NOMO-1 treated with DMSO at 0.1 percent for 48 hours (cell line): ENCODE results near the gene NFS1.

ENCODE experiments used
- DNase-seq: peaks from one replicate; lab custom pipeline; 2025; ENCODE audit not compliant: unreplicated experiment; lab: John Stamatoyannopoulos, UW

The NFS1 gene

GRCh38 chr20:35644806-35645205, 54.3 kb downstream of the NFS1 start:
- DNase-seq = no peak

DNA sequence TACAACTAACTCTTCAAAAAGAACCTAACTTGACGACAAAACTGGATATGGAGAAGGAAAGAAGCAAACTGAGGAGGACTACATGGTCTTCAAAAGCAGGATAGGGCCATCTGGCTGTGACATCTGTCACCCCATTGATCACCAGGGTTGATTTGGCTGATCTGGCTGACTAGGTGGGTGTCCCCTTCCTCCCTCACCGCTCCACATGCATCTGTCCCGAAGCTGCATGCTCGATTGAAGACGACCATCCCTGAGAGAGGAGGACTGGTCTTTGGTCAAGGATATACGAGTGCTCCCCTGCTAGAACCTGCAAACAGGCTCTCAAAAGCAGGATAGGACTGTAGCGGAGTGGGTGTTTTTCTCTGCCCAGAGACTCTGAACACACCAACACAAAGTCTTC, 56.1 kb downstream of the NFS1 start:
- DNase-seq = no peak

DNA sequence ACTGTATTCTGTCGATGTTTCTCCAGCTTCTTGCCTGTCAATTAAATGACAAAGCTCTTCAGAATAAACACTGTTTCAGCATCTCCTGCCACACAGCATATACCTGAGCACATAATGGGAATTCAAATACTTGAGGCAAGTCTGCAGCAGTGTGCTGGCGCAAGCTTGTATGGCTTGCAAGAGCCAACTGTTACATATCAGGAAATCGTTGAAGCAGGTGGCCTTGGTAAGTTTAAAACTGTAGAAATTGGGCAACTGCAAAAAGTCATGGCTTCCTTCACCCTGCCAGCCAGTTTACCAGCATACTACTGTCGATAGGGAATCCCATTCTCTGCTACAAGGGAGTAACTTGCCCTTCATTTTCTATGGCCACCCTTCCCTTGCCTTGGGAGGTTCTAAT, 57.4 kb downstream of the NFS1 start:
- DNase-seq = no peak

GRCh38 chr20:35640724-35641123, 58.4 kb downstream of the NFS1 start:
- DNase-seq = no peak

GRCh38 chr20:35638751-35639150, 60.4 kb downstream of the NFS1 start:
- no peak for DNase-seq

GRCh38 chr20:35637276-35637675, 61.9 kb downstream of the NFS1 start:
- DNase-seq = no peak

DNA sequence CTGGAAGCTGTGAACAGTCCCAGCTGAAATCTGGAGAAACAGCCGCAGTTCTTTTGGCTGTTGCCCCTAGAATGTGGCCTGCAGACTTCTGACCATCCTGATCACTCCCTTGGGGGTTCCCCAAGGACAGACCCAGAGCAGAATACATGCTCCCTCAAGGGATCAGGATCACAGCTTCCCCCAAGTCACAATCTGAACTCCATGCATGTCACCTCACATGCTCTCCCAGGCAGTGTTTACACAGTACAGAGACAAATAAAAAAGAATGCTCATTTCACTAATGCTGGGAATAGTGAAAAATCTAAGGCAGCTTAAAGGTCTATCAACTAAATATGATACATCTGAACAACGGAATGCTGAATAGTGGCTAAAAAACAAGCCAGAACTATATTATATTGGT, 63.1 kb downstream of the NFS1 start:
- no peak for DNase-seq

GRCh38 chr20:35635652-35636051, 63.5 kb downstream of the NFS1 start:
- no peak for DNase-seq

- DNase-seq = no peak
Observed at GRCh38 chr20:35632539-35633115, 66.5 kb downstream of the NFS1 start.

GRCh38 chr20:35630636-35631035, 68.5 kb downstream of the NFS1 start:
- no peak for DNase-seq

DNA sequence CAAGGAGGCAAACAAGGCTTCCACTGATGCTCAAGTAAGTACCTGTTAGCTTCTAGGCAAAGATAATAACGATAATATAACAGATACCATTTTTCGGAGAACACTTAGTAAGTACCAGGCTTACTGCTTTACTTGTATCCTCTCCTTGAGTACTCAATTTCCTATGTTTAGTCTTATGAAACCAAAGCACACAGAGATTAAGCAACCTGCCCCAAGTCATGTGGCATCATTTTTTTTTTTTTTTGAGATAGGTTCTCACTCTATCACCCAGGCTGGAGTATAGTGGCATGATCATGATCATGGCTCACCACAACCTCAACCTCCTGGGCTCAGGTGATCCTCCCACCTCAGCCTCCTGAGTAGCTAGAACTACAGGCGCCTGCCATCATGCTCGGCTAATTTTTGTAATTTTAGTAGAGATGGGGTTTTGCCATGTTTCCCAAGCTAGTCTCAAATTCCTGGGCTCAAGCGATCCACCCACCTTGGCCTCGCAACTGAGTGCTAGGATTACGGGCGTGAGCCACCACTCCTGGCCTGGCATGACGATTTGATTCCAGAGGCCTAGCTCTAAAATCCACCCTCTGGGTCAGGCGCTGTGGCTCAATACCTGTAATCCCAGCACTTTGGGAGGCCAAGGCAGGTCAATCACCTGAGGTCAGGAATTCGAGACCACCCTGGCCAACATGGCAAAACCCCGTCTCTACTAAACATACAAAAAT, 69.6 kb downstream of the NFS1 start:
- peak; percentile 54 for DNase-seq

DNA sequence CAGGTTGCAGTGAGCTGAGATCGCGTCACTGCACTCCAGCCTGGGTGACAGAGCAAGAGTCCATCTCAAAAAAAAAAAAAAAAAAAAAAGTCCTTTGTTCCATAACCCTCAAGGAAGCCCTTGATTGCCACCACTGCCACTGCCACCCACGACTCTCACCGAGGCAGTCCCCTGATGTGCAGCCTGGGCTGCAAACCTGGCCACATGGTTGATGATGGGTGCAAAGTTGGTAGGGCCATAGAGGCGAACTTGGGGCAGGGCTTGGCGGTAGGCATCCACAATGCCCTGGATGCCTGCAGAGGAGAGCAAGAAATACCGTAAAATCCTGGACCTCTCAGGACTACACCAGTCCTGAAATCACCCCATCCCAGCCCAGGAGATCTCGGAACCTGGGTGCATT, 72.0 kb downstream of the NFS1 start:
- DNase-seq = no peak

DNA sequence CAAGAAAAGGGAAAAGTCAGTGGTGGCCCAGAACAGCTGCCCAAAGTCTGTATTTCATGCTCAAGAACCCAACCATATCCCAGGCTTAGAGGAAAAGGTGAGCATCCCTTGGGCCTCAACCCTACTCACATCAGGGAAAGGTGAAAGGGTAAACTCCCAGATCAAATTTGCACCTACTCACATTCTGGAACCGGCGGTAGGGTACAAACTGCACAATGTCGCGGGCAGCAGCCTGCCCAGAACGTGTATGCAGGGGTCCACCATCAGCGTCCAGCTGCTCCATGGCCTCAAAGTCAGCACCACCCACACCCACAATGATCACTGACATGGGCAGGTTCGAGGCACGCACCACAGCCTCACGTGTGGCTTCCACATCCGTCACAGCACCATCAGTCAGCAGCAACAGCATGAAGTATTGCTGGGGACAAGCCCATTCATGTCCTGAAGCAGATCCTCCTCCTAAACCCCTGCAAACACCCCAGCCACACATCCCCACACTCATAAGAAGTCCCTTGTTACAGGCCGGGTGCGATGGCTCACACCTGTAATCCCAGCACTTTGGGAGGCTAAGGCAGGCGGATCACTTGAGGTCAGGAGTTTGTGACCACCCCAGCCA, 72.7 kb downstream of the NFS1 start:
- no peak for DNase-seq

DNA sequence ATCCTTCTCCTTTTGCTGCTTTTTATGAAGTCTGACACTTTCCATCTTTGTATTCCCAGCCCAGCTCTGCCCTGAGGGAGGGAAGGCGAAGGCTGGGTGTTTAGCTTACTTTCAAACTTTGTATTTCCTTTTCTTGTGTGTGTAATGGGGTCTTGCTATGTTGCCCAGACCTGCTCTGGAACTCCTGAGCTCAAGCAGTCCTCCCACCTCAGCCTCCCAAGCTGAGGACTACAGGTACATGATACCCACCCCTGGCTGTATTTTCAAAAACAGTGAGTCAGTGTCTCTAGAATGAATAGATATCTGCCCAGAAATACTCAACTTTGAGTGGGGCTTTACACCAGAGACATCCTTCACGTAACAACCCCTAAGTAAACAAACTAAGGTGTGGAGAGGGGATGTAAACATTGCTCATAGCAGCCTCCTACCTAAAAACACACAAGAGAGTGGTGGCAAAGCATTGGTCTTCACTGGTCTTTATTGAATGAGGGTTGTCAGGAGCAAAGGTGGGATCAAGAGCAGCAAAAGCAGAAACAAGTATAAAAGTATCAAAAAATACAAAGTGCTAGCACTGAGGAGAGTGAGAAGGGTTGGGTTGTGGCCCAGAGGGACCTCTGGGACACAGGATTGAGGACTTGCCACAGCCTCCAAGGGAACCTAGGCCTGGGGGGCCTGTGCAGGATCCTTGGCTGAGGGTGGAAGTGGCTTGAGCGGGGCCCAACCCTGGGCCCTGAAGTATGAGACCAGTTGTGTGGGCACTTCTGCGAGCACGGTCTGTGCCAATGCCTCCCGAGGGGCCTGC, 73.4 kb downstream of the NFS1 start:
- DNase-seq = no peak

DNA sequence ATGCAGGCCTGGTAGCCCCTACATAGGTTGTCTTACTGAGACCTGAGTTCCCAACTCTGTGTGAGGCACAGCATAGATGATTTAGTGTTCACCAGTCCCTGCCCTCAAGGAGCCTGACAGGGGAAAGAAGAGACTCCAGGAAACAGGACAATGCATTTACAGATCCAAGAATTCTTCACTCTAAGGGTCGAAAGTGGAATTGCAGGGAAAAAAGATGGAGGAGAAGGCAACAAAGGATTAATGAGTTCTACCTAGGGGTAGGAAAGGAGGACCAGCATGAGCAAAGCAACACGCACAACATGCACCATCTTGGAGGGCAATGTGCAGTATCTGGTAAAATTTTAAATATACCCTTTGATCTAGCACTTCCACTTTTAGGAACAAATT, 77.6 kb downstream of the NFS1 start:
- DNase-seq = no peak

DNA sequence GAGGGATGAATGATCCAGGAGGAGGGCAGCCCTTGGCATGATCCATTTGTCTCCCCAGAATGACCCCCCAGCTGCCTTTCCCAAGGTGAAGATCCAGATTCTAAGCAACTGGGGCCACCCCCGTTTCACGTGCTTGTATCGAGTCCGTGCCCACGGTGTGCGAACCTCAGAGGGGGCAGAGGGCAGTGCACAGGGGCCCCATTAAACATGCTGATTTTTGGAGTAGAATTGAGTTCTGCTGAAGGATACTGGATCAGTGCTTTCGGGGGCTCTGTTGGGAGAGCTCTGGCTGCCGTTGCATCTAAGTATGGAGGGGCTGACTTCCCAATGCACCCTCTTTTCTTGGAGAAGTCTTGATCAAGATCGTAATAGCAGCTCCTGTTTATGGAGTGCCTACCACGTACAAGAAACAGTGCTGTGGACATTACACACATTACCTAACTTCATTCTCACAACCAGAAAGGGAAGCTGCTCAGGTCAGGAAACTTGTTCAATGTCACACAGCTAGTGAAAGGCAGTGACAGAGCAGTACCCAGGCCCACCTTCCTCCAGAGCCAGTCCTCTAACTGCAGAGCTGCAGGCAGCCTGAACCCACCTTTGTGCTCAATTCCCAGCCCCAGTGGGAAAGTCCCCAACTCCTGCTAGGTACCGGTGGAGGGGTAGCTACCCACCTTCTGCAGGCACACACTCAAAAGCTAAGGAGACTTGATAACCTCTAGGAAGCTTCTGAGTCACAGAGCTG, 78.2 kb downstream of the NFS1 start:
- DNase-seq = no peak

- peak; percentile 23 for DNase-seq
Observed at GRCh38 chr20:35619196-35620095, 79.7 kb downstream of the NFS1 start.

DNA sequence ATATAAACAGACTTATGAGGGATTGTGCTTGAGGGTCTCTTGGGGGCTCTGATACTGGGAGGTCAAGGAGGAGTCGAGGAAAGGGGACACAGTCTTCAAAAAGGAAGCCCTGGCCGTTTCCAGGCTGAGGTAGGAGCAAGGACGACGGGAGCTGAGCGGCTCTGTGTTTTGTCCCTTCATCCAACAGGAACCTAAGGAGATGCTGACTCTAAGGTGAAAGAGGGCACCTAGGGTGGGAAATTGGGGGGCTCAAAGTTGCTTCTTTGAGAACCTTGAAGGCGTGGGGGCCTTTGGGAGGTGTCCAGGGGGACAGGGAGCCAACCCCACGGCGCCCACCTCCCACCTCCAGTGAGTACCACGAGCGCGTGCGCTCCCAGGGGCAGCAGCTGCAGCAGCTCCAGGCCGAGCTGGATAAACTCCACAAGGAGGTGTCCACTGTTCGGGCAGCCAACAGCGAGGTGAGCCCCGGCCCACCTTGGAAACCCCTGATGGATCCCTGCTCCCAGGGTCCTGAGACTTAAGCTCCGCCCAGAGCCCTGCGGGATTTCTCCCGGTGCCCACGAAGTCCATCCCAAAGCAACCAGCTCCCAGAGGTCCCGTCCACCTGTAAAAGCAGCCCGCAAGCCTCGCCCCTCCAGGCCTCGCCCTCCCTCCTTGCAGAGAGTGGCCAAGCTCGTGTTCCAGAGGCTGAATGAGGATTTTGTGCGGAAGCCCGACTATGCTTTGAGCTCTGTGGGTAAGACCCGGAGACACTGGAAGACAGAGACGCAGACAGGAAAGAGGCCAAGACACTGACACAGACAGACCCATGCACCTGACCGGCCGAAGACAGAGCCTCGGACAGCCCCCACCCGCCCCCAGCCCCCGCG, 80.7 kb downstream of the NFS1 start:
- no peak for DNase-seq
